Stimulated activated naive CD8-positive, alpha-beta T cell treated with anti-CD3 and anti-CD28 coated beads, Interleukin-15, Interleukin-2, amounts not matched to agents 100 U/mL and 50 U/mL, for 24 hours (primary cell): ENCODE measurements around the gene HTR1B.

Experiments used
- ATAC-seq: fragments of 150-1000 bp; cut with Tn5 transposase; one replicate; pipeline ENCODE4 v1.10.0; 2021
- DNase-seq: peaks from one replicate; pipeline ENCODE4 v3.0.0; 2021

HTR1B gene

GRCh38 chr6:77456531-77457248, 6.6 kb downstream of the HTR1B start:
- DNase-seq (no peak), ATAC-seq (no peak)

DNA sequence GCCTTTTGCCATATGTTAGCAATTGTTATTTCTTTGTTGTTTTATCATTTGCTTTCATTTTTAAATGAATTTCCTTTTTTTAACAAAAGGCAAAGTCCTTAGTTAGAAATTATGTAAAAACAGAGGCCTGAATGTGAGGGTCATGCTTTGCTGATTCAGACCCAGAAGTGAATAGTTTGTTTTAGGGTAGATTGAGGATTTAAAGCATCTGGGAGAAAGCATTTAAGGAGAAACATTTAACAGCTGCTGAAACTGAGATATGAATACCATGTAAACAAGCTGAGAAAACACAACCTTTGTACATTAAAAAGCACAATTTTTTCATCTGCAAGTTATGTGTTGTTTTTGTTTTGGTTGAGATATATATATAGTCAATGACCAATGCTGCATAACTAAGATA, 8.0 kb downstream of the HTR1B start:
- no peak for DNase-seq
- ATAC-seq: no peak

- DNase-seq (no peak), ATAC-seq (no peak)
Measured at GRCh38 chr6:77454386-77454785, 8.9 kb downstream of the HTR1B start.

- no peak for ATAC-seq
- no peak for DNase-seq
Measured at GRCh38 chr6:77451466-77451865, 11.8 kb downstream of the HTR1B start.

DNA sequence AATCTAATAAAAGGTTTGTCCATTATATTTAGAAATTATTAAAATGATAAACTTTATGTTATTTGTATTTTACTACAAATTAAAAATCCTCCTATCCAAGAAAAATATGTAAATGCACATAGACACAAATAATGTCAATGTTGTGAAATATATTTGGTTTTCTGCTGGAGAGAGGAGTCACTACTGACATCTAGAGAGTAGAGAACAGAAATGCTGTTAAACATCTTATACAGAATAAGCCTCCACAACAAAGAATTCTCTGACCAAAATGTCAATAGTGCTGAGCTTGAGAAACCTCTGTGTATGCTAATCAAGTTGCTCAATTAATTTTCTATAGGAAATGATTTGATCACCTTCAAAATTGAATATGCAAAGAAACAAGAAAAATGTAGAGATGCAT, 12.4 kb downstream of the HTR1B start:
- DNase-seq: no peak
- no peak for ATAC-seq

DNA sequence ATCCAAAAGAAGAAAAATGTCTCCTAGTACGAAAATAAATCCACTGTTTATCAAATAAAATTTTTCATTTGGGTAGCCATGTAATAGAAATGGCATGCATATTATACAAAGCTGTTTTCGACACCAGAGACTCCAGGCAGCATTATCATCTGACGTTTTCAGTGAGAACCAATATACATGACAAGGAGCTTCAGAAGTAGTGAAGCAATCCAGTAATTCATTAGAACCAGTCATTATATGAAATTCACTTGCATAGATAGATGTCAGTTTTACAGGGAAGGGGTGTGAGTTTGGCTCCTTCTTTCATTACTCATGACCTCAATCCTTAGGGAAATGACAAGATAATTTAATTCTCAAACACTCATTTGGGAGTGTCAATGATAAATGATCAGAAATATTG, 14.7 kb downstream of the HTR1B start:
- ATAC-seq: no peak
- no peak for DNase-seq

DNA sequence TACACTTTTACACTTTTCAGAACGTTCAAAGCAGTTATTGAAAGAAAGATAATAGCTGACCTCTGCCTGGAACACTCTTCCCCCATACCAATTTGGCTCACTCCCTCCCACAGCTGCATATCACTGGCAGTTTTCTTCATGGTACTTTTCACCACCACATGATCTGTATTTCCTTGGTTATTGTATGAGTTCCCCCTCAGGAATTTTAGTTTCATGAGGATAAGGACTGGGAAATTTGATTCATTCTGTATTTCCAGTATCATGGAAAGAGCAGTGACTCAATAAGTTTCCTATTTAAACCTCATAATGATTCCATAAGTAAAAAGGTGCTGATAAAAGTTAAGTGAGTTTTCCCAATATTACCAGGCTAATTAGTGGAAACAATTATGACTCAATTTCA, 16.0 kb downstream of the HTR1B start:
- no peak for DNase-seq
- no peak for ATAC-seq

- DNase-seq: no peak
- ATAC-seq: no peak
Measured at GRCh38 chr6:77446249-77446648, 17.0 kb downstream of the HTR1B start.

DNA sequence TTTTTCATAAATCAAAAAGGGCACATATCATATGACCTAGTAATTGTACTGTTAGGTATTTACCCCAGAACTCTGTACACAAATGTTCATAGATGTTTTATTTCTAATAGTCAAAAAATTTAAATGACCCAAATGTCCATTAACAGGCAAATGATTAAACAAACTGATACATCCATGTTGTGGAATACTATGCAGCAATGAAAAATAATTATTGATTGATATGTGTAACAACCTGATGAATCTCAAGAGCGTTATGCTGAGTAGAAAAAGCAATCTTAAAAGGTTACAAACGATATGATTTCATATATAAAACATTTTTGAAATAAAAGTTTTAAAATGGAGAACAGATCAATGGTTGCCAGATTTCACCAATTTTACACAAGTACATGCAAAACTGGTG, 18.1 kb downstream of the HTR1B start:
- ATAC-seq (no peak), DNase-seq (no peak)

DNA sequence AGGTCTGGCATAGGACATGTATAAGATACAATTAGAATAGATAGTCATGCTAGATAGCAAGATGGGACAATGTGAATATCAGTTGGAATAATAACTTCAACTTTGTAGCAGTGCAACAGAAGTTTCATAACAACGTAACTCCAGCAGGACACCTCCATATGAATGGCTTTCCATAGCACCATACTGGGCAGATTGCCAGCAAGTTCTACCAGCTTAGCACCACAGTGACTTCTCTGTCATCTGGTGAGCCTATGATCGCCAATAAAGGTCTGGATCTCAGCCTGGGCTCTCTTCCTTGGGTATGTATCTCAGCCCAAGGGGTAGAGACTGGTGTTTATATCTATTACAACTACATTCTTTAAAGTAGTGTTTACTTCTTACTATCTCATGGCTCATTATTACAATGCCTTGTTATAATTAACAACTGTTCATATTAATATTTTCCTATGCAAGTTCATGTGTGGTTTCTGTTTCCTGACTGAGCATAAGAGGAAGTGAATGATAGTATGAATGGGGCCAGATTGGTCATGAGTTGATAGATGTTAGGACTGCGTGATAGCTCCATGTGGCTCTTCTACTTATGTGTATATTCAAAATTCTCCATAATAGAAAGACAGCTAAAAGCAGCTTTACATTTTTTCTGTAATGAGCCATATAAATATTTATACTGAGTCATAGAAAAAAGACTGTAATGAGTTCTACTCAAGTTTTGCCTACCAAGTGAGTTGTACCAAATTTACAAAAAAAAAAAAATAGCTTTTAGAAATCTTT, 22.9 kb downstream of the HTR1B start:
- no peak for ATAC-seq
- no peak for DNase-seq

DNA sequence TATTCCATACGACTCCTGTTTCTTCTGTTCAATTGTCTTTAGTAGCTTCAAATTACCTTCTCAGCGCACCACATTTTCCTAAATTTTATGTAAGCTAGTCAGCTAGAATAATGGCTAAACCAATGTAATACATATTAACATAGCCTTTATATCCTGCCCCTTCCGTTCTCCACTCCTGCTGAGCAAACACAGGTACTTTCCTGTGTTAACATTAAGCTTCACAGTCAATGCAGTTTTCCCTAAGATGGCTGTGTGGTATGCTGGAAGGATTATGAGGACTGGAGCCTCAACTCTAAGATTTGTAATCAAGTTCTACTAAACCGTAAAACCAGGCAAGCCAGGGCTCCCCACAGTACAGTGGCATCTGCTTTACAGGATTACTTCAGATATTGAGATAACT, 29.4 kb downstream of the HTR1B start:
- ATAC-seq (no peak), DNase-seq (no peak)

- ATAC-seq (no peak), DNase-seq (no peak)
Measured at GRCh38 chr6:77430504-77430903, 32.8 kb downstream of the HTR1B start.

DNA sequence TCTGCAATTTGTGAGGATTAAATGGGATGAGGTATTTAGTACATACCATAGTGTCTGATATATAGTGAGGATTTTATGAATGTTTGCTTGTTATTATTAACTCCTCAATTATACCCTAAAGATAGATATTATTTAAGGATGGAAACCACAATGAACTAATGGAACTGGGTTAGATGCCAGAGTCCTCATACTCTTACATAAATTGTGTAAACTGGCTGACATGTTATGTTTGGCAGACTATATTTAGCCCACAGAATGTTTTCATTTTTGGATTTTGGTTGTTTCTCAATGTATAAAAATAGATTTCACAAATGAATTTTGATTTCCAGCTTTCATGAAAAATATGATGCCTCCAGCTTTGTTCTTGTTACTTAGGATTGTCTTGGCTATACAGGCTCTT, 37.6 kb downstream of the HTR1B start:
- no peak for ATAC-seq
- DNase-seq: no peak

DNA sequence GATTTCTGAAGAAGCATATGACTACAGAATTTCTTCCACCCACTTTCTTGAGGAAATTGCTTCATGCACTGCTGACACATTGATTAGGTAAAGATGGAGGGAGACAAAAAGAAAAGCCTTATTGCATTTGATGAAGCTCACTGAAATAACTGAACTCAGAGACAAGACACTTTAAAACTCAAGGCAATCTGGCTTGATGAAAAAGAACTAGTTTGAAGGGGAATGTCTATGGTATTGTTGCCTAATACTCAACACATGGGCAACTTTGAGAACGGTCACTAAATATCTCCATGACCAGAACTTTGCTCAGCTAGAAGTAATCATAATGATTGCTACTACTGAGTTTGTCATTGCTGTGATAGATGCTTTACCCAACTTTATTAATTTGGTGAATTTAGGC, 38.1 kb downstream of the HTR1B start:
- DNase-seq (no peak), ATAC-seq (no peak)

DNA sequence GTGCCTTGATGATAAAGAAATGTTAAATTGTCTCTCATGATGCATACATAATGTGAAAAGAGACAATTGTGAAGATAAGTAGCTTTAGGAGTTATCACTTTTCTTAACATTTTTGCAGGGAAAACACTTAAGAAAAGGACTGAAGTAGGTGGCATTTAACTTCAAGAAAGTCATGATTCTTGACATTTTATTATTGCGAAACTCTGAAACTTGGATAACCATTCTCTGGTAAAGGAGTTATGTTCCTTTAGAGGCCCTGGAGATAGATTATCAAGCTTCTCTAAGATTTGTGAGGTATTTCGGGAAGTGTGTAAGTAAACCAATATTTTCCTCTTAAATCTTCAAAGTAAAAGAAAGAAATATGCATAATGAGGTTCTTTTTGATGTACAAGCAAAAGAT, 38.5 kb downstream of the HTR1B start:
- ATAC-seq (no peak), DNase-seq (no peak)

DNA sequence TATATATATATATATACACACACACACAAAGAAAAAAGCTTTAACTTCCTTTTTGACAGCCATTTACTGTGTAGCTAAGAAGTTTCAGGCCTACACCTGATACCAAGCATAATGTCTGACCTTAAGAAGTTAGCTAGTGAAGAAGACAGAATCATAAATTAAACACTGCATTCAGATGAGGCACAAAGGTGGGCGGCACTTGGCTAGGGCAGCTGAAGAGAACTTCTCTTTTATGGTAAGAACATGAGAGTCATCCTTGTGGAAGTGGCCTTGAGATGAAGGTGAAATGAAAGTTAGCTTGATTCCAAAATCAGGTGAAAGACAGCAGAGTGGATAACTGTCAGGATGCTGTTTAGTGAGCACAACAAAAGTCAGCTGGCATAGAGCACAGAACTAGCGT, 46.5 kb downstream of the HTR1B start:
- DNase-seq (no peak), ATAC-seq (no peak)

DNA sequence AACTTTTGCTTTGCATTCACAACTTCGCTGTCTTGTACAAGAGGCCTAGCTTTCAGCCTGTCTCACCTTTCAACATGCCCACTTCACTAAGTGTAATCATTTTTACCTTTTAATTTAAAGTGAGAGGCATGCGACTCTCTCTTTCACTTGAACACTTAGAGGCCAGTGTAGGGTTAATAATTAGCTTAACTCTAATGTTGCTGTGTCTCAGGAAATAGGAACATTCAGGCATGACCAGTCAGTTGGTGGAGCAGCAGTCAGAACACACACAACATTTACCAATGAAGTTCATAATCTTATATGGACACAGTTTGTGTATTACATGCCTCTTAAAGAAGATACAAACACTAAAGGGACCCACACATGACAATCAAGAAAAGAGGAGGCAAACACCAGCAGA, 47.6 kb downstream of the HTR1B start:
- no peak for DNase-seq

More for the DNA sequence above, 47.6 kb downstream of the HTR1B start:
- no peak for ATAC-seq
